Right cardiac atrium (tissue), 5 donors: ENCODE data around the gene SYNE1. TPM values are rescaled to one million over a fixed set of nuclear protein-coding genes. Genes with fewer than 3 reads are reported as not detected.
A peak's percentile ranks its signal among the peaks of the same experiment; 100 is the strongest.
"Not testable (repeated sequence)": the region's sequence is repeated elsewhere in the genome, so short reads cannot be mapped to it uniquely, and the experiment has no call there.

ENCODE experiments used
- ATAC-seq, 2 donors: fragments of 200-7000 bp; cut with Tn5 transposase; one replicate each; pipeline versions ENCODE4 v1.8.0 to v1.9.1; 2020; ENCODE audit warnings: moderate library complexity in 2 of 2, mild to moderate bottlenecking in 1 of 2
- DNase-seq, 3 donors: peaks; one replicate each; pipeline ENCODE4 v3.0.0-alpha.2; 2020
- H3K27ac ChIP-seq: one replicate; pipeline ENCODE4 v1.5.1; 2013; ENCODE audit warnings: mild to moderate bottlenecking, low read length, control low read depth, moderate library complexity
- H3K27me3 ChIP-seq: one replicate; pipeline ENCODE4 v1.6.1; 2013; ENCODE audit not compliant: control insufficient read depth, insufficient read depth
- H3K4me1 ChIP-seq: one replicate; pipeline ENCODE4 v1.6.1; 2013; ENCODE audit warnings: low read length; ENCODE audit not compliant: control insufficient read depth, insufficient read depth
- H3K4me3 ChIP-seq: one replicate; pipeline ENCODE4 v1.5.1; 2013; ENCODE audit warnings: low read length, control low read depth
- H3K9me3 ChIP-seq: one replicate; pipeline ENCODE4 v1.6.1; 2013; ENCODE audit warnings: low read length; ENCODE audit not compliant: control insufficient read depth
- WGBS: extraction: QIAGEN DNeasy Blood & Tissue Kit; methylation state at CpG from one replicate; pipeline ENCODE4 v1.1.7; 2013; 5-methylcytosine and 5-hydroxymethylcytosine counted together
- intact Hi-C, 4 donors: fragments of 100-400 bp; cut with DNase I; formaldehyde crosslinking; loops; one replicate each; pipeline versions ENCODE4 v1.11.0 to v1.14.0; 2022 to 2023
- polyA plus RNA-seq: library from polyadenylated mRNA; stranded (reverse); fragments of 200-250 nt; gene quantifications from one replicate; pipeline ENCODE4 v1.2.3, GENCODE V29; 2013
- total RNA-seq, 4 donors: library from RNA; stranded (reverse); fragmentation: NEBNext Ultra II Directional; extraction: Animal tissue kit (Norgen Biotek cat#: 25700); gene quantifications; one replicate each; pipeline ENCODE4 v1.2.1, GENCODE V29; 2021
- donor health status: healthy with polysubstance abuse.
- donor health status: DM: no; HTN: yes; CAD: no.
- donor health status: DM: no; HTN: no; CAD: no.
- donor health status: DM: no; HTN: yes; CAD: no; lungs with severe emphysema.
- donor health status: DM: yes; HTN: yes; CAD: no.

Gene SYNE1
- total and polyA plus RNA-seq, 5 donors: 71.7 to 162 (median 116) TPM

DNA sequence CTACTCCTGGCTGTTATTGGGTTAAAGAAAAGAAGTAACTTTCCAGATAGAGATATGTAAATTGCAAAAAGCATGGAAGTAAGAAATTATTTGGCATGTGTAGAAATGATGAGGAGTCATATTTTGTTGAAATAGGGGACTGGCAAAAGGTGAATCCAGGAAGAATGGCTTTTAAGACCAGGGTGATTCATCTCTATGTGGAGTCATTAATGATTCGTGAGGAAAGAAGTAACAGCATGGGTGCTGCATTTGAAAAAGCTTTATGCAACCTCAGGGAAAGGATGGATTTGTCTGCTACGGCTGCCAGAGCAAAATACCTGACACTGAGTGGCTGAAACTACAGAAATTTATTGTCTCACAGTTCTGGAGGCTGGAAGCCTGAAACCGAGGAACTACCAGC, 14.8 kb upstream of the SYNE1 start:
- 78% methylated on average over 3 of the region's 3 CpGs for WGBS
- intact Hi-C loops: no loop called here

DNA sequence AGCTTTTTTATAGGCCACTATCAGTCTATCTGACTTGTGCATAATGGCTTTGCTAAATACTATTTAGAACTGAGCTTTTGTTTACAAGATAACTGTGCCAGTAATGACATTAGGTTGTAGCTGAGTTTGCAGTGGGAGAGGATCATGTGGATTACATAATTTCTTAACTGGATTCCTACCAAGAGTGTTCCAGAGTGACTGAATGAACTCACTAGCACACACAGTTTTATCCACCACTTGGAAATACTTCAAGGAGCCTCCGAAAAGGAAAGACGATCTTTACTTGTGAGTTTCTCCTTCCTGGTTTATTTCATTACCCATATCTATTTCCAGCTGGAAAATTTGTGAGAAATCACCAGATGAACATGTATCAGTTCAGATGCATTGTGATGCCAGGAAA, 10.9 kb upstream of the SYNE1 start:
- DNase-seq: no peak
- no peak overlapping the region for H3K27ac ChIP-seq

More for the DNA sequence above, 14.8 kb upstream of the SYNE1 start:
- no peak for ATAC-seq
- H3K9me3 ChIP-seq: no peaks in the 10 kb centered on the region
- H3K4me3 ChIP-seq: no peak overlapping the region
- H3K4me1 ChIP-seq: peaks cover 1% of the 10 kb centered on the region
- DNase-seq: no peak
- no peak overlapping the region for H3K27ac ChIP-seq
- no peaks in the 10 kb centered on the region for H3K27me3 ChIP-seq

DNA sequence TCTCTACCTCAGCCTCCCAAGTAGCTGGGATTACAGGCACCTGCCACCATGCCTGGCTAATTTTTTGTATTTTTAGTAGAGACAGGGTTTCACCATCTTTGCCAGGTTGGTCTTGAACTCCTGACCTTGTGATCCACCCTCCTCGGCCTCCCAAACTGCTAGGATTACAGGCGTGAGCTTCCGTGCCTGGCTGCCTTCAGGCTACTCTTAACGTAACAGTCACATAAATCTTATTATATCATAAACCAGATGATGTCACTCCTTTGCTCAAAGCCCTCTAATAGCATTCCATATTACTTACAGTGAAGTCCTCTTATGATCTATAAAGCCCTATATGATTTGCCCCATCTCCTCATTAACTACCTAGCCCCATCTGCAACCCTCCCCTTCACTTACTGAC, 9.6 kb upstream of the SYNE1 start:
- H3K4me1 ChIP-seq, H3K9me3 ChIP-seq, ATAC-seq, H3K4me3 ChIP-seq, H3K27me3 ChIP-seq, H3K27ac ChIP-seq, DNase-seq: not testable (repeated sequence)
- intact Hi-C loops: loop anchor here in 2 of 4 donors (10.0 kb wide), 1 partner anchor 92 kb away; no protein-coding TSS in a partner anchor
- 89% methylated on average over 4 of the region's 4 CpGs for WGBS

More for the DNA sequence above, 10.9 kb upstream of the SYNE1 start:
- H3K4me3 ChIP-seq: no peak overlapping the region
- 43% methylated on average over 2 of the region's 2 CpGs for WGBS
- ATAC-seq: peak; percentile 54 to 81
- H3K27me3 ChIP-seq: no peaks in the 10 kb centered on the region
- peaks cover 1% of the 10 kb centered on the region for H3K4me1 ChIP-seq
- no peaks in the 10 kb centered on the region for H3K9me3 ChIP-seq
- intact Hi-C loops: loop anchor here in 2 of 4 donors (10.0 kb wide), 1 partner anchor 93 kb away; no protein-coding TSS in a partner anchor

DNA sequence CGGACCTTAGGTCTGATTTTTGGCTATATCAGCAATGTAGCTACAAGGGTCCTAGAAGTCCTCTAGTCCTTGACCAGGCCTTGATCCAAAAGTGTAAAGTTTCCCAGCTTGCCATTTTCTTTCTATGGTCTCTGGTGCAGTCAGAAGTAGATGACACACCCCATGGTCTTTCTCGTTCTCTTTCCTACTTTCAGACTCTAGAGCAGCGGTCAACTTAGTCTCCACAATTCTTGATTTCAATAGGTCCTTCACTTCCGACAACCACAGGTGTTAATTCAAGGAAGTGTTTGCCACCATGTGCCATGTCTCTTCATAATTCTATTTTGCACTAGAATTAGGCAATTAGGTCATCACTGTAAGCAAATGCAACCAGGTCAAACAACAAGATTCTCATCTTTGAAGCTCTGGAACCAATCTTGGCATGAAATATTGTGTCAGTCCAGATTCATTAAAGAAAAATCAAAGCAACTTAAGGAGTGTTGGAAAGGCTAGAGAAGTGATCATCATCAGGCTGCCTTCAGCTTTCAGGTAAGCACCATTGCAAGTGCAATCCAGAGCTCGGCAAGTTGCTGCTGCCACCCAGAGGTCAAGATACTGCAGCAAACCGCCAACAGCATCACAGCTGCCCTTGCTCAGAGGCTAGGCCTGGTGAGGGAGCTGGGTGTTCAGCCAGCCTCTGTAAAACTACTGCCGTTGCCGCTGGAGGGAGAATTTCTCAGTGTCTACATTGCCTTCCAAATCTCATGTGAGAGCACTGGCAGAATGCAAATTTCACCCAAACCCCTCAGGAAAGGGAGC, 5.6 kb upstream of the SYNE1 start:
- ATAC-seq (peak; percentile 88 to 94), DNase-seq (peak; percentile 56 to 82 (median 74))
- intact Hi-C loops: loop anchor here (2.0 to 10.0 kb wide), 3 partner anchors 88 to 90 kb away; no protein-coding TSS in a partner anchor
- Histone ChIP-seq H3K27me3 (no peaks in the 10 kb centered on the region), H3K4me1 (no peaks in the 10 kb centered on the region), H3K9me3 (no peaks in the 10 kb centered on the region), H3K27ac (no peak overlapping the region), H3K4me3 (no peak overlapping the region)
- WGBS: 46% methylated on average over 8 of the region's 8 CpGs

DNA sequence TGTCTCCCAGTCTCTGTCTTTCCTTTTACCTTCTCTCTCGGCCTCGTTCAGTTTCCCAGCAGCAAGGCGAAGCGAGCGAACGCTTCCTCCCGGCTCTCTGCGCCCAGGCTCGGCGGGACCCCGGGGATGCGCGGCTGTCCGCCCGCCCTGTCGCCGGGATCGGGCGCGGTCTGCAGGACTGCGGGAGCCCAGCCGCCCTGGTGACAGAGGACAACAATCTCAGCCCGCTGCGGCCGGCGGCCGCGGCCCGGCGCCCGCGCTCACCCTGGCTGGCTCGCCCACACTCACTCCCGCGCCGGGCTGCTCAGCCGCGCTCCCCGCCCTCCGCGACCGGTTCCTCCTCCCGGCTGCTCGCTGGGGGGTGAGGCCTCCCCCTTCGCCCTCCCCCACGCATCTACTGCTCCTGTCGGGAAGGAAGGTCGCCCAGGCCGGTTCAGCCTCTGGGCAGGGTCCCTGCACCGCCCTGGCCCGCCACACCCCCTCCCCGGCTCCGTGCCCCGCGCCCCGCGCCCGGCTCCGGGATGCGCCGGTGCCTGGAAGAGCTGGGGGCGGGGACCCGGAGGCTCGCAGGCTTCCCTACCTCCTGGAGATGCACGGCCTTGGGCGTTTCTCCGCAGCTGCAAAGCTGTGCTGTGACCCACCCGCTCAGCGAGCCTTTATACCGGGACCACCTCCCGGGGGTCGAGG, 410 bp downstream of the SYNE1 start:
- peak overlapping the region; percentile 80 for H3K4me3 ChIP-seq
- intact Hi-C loops: no loop called here
- peak; percentile 54 to 79 (median 77) for DNase-seq
- ATAC-seq: peak; percentile 89 to 90
- H3K4me1 ChIP-seq: no peaks in the 10 kb centered on the region
- under 1% methylated on average over 72 of the region's 72 CpGs for WGBS
- H3K27ac ChIP-seq: peak overlapping the region; percentile 73
- no peaks in the 10 kb centered on the region for H3K27me3 ChIP-seq
- no peaks in the 10 kb centered on the region for H3K9me3 ChIP-seq

DNA sequence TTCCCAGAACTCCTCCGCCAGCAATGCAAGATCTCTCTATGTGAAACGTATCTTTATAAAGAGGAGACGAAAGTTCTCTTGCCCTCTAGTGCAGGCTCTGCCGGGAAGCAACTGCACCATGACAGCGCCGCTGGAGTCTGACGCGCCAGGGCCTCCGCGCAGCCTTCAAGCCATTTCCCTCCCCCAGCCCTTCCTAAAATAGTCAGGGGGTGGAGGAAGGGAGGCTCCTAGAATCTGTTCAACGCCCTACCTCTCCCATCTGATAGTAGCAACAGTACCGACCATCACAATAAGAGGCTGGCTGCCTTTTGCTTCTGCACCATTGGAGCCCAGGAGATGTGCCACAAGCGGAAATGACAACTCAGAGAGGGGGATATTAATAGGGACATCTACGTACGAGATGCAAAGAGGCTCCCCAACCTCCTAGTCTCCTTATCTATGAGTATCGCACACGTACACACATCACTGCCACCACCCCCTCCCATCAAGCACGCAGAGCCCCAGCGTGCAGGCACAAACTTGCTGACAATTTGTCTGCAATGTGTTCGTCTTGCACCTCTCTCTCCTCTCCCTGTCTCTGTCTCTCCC, 1.0 kb downstream of the SYNE1 start:
- ATAC-seq: peak; percentile 78 to 91
- Histone ChIP-seq H3K27ac (peak overlapping the region; percentile 73), H3K4me3 (peak overlapping the region; percentile 80), H3K27me3 (no peaks in the 10 kb centered on the region), H3K4me1 (no peaks in the 10 kb centered on the region), H3K9me3 (no peaks in the 10 kb centered on the region)
- intact Hi-C loops: no loop called here
- DNase-seq: peak; percentile 52 to 72 (median 67)
- 2% methylated on average over 20 of the region's 20 CpGs for WGBS

DNA sequence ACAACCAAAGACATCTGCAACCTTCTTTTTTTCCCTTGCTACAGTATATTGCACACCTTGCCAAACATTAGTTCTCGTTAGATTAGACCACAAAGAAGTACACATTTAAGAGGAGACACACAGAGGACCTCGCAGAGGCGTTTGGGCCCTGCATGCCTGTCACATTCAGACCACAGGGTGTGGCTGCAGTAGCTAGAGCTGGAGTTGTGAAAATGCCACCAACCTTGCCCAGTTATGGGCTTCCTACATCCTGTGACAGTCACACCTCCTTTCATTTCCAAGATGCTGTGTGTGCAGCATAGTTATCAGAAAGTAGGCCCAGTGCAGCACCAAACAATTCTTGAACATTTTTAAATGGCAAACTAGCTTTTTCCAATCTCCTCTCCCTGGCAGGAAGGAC, 2.4 kb downstream of the SYNE1 start:
- 76% methylated on average over 3 of the region's 3 CpGs for WGBS
- DNase-seq (peak in 1 of 3 donors; percentile 51), ATAC-seq (peak in 1 of 2 donors; percentile 7)
- Histone ChIP-seq H3K27ac (no peak overlapping the region), H3K9me3 (no peaks in the 10 kb centered on the region), H3K27me3 (no peaks in the 10 kb centered on the region), H3K4me3 (peak overlapping the region; percentile 11), H3K4me1 (no peaks in the 10 kb centered on the region)
- intact Hi-C loops: no loop called here

DNA sequence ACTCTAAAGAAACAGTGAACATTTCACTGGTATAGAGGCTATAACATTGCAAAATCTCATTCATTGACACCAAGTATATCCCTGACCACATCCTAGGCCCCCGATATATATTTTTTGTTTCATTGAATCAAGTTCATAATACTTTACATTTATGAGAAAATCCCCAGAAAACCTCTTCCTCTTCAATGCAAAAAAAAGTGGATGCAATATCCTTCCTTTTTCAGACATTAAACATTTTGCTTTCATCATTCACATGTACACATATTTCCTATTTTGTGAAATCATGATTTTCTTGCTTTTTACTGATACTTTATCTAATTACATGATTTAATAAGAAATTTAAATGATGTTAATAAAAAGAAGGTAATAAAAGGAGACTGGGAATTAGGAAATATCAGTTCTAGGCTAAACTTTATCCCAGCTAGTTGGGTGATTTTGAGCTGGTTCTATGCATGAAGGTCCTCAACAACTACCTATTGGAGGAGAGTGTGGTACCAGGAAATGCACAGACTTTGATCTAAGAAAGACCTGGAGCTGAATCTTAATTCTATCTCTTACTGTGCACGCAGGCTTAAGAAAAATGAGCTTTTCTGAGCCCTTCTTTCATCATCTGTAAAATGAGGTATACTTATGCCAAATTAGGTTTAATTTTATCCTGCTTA, 4.9 kb downstream of the SYNE1 start:
- H3K27me3 ChIP-seq: no peaks in the 10 kb centered on the region
- H3K27ac ChIP-seq: no peak overlapping the region
- DNase-seq (no peak), ATAC-seq (no peak)
- 89% methylated on average over 2 of the region's 2 CpGs for WGBS
- H3K4me3 ChIP-seq: no peak overlapping the region
- H3K9me3 ChIP-seq: no peaks in the 10 kb centered on the region
- H3K4me1 ChIP-seq: no peaks in the 10 kb centered on the region
- intact Hi-C loops: no loop called here

DNA sequence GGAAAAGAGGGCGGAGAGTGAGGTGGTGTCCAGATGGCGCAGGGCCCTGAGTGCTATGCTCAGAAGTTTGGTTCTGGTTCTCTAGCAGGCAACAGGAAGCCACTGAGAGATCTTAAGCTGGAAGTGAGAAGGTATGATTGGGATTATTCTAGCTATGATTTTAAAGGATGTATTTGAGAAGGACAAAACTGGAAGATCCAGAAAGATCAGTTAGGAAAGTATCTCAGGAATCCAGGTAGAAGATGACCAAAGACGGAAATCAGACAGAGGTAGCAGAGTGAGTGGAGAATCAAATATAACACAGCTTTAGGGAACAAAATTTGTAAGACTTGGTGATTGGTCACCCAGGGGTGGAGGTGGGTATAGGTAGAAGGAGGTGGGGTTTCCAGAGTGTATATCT, 5.8 kb downstream of the SYNE1 start:
- Histone ChIP-seq H3K9me3 (no peaks in the 10 kb centered on the region), H3K4me1 (no peaks in the 10 kb centered on the region), H3K4me3 (no peak overlapping the region), H3K27me3 (no peaks in the 10 kb centered on the region), H3K27ac (no peak overlapping the region)
- intact Hi-C loops: no loop called here
- DNase-seq (no peak), ATAC-seq (no peak)
- WGBS: 96% methylated on average over 3 of the region's 3 CpGs

DNA sequence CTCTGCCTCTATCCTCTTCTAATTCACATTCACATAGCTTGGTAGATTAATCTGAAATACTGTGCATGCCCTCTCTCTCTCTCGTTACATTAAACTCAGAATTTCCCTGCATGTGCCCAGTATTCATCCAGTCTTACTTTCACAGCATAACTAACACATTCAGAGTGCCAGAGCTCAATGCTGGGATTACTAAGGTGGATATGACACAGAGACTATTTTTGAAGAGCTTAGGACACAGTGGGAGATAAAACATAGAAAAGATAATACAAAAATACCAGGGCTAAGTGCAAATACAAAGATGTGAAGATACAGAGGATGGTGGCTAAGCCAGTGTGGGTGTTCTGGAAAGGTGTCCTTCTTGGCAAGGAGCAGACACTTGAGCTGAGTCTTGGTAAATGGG, 6.3 kb downstream of the SYNE1 start:
- DNase-seq (no peak), ATAC-seq (no peak)
- Histone ChIP-seq H3K9me3 (no peaks in the 10 kb centered on the region), H3K27ac (no peak overlapping the region), H3K4me1 (no peaks in the 10 kb centered on the region), H3K4me3 (no peak overlapping the region), H3K27me3 (no peaks in the 10 kb centered on the region)
- intact Hi-C loops: no loop called here
- 66% methylated on average over 1 of the region's 1 CpG for WGBS
